GM23338 (cell line): Measurements from ENCODE around the gene MKNK2. TPM values are rescaled to one million over a fixed set of nuclear protein-coding genes. Genes with fewer than 3 reads are reported as not detected.
"Not testable (repeated sequence)": the region's sequence is repeated elsewhere in the genome, so short reads cannot be mapped to it uniquely, and the experiment has no call there.

ENCODE experiments used
- ATAC-seq: fragments of 200-7000 bp; cut with Tn5 transposase; 3 replicates; pipeline ENCODE4 v1.9.1; 2020
- DNase-seq: peaks from one replicate; pipeline ENCODE4 v3.0.0-alpha.2; 2015; ENCODE audit warnings: low spot score
- H2AFZ ChIP-seq: fragments of 200-600 bp; sonication (generic); 2 replicates; pipeline ENCODE4 v1.8.0; 2016; ENCODE audit warnings: antibody characterized with exemption, mild to moderate bottlenecking, moderate library complexity
- H3F3A ChIP-seq: fragments of 200-600 bp; sonication (generic); replicated peaks from 2 replicates; pipeline ENCODE4 v1.8.0; 2017; ENCODE audit warnings: antibody characterized with exemption, mixed run types, low read depth
- H3K27ac ChIP-seq: fragments of 200-600 bp; sonication (generic); 2 replicates; pipeline ENCODE4 v1.6.1; 2016; ENCODE audit warnings: low read depth
- H3K27me3 ChIP-seq: fragments of 200-600 bp; sonication (generic); 2 replicates; pipeline ENCODE4 v1.8.0; 2016; ENCODE audit warnings: mild to moderate bottlenecking, mixed run types, moderate library complexity; ENCODE audit not compliant: insufficient read depth
- H3K36me3 ChIP-seq: fragments of 200-600 bp; sonication (generic); 2 replicates; pipeline ENCODE4 v1.8.0; 2016; ENCODE audit warnings: mild to moderate bottlenecking; ENCODE audit not compliant: insufficient read depth
- H3K4me1 ChIP-seq: fragments of 200-600 bp; sonication (generic); 2 replicates; pipeline ENCODE4 v1.8.0; 2016; ENCODE audit warnings: mild to moderate bottlenecking, moderate library complexity; ENCODE audit not compliant: insufficient read depth
- H3K4me2 ChIP-seq: fragments of 200-600 bp; sonication (generic); 2 replicates; pipeline ENCODE4 v1.7.1; 2017; ENCODE audit warnings: mixed run types
- H3K4me3 ChIP-seq: fragments of 200-600 bp; sonication (generic); 2 replicates; pipeline ENCODE4 v1.6.1; 2016; ENCODE audit warnings: mixed run types
- H3K79me2 ChIP-seq: fragments of 200-600 bp; sonication (generic); replicated peaks from 2 replicates; pipeline ENCODE4 v1.8.0; 2017; ENCODE audit warnings: mild to moderate bottlenecking; ENCODE audit not compliant: insufficient read depth
- H3K9me2 ChIP-seq: fragments of 200-600 bp; sonication (generic); 2 replicates; pipeline ENCODE4 v1.8.0; 2017; ENCODE audit not compliant: insufficient read depth
- H4K20me1 ChIP-seq: fragments of 200-600 bp; sonication (generic); replicated peaks from 2 replicates; pipeline ENCODE4 v1.8.0; 2017; ENCODE audit warnings: mild to moderate bottlenecking; ENCODE audit not compliant: insufficient read depth
- H3K27ac Mint-ChIP-seq: 2 replicates; pipeline ENCODE4 v1.8.0; 2020; ENCODE audit warnings: inconsistent platforms, mild to moderate bottlenecking, moderate library complexity, mixed read lengths
- H3K27me3 Mint-ChIP-seq: 3 replicates; pipeline ENCODE4 v1.8.0; 2022; ENCODE audit warnings: low read depth, mild to moderate bottlenecking, moderate library complexity, mixed read lengths, inconsistent platforms; ENCODE audit not compliant: insufficient read depth, poor library complexity
- H3K36me3 Mint-ChIP-seq: 3 replicates; pipeline ENCODE4 v1.8.0; 2021; ENCODE audit warnings: low read depth, mild to moderate bottlenecking, inconsistent platforms, moderate library complexity, mixed read lengths
- H3K4me1 Mint-ChIP-seq: 3 replicates; pipeline ENCODE4 v1.8.0; 2020; ENCODE audit warnings: mild to moderate bottlenecking, inconsistent platforms, mixed read lengths
- H3K4me3 Mint-ChIP-seq: 3 replicates; pipeline ENCODE4 v1.8.0; 2021; ENCODE audit warnings: moderate library complexity, mild to moderate bottlenecking, inconsistent platforms, mixed read lengths
- H3K9me3 Mint-ChIP-seq: 3 replicates; pipeline ENCODE4 v1.8.0; 2020; ENCODE audit warnings: moderate library complexity, mild to moderate bottlenecking, inconsistent platforms, mixed read lengths
- CREB1 ChIP-seq: fragments of 250-450 bp; sonication (Bioruptor Pico); IDR thresholded peaks from 2 replicates; pipeline ENCODE4 v1.5.0; 2020; ENCODE audit warnings: low read depth, mild to moderate bottlenecking, moderate library complexity
- CTCF ChIP-seq, 2 experiments: fragments of 200-600 bp in 1 of 2; sonication (generic) in 1 of 2; conservative IDR thresholded peaks; 2 replicates each; pipeline versions ENCODE4 v1.5.1 to v1.6.1; 2016 to 2017; ENCODE audit warnings: antibody characterized with exemption in 2 of 2, low read depth in 2 of 2, mild to moderate bottlenecking in 2 of 2, moderate library complexity in 1 of 2
- EZH2 ChIP-seq: fragments of 200-600 bp; sonication (generic); IDR thresholded peaks from one replicate; pipeline ENCODE4 v1.8.0; 2017; ENCODE audit warnings: antibody characterized with exemption, mild to moderate bottlenecking, low read depth; ENCODE audit not compliant: unreplicated experiment
- POLR2AphosphoS5 ChIP-seq: IDR thresholded peaks from 2 replicates; pipeline ENCODE4 v1.6.1; 2016; ENCODE audit warnings: antibody characterized with exemption, low read depth
- ZNF114 ChIP-seq: fragments of 250-450 bp; sonication (Bioruptor Pico); IDR thresholded peaks from 2 replicates; pipeline ENCODE4 v1.5.0; 2020; ENCODE audit warnings: mild to moderate bottlenecking, moderate library complexity
- ZNF462 ChIP-seq: fragments of 250-450 bp; sonication (Bioruptor Pico); IDR thresholded peaks from 2 replicates; pipeline ENCODE4 v1.5.0; 2020; ENCODE audit warnings: mild to moderate bottlenecking, moderate library complexity
- polyA plus RNA-seq: library from polyadenylated mRNA; unstranded; fragments of >200 nt; fragmentation: Nextera tagmentation; extraction: Ambion mirVana; gene quantifications from 2 replicates; pipeline ENCODE4 v1.2.1, GENCODE V29; 2016
- total RNA-seq: library from RNA; depleted of rRNA; stranded (reverse); fragments of >200 nt; shearing (Covaris generic); gene quantifications from 2 replicates; pipeline ENCODE4 v1.2.3, GENCODE V29; 2014

The MKNK2 gene
- total and polyA plus RNA-seq, 2 experiments from 2014 or later, result 71.0 to 159 TPM

GRCh38 chr19:2096034-2096479 is 45.0 kb upstream of the MKNK2 start, which contains the start of gene MOB3A:
MOB3A (minus strand) TSS chr19:2096326; CDS start chr19:2078560, 17,766 bp downstream.
- no peaks in the 10 kb centered on the region for H3K9me2 ChIP-seq
- no peaks in the 10 kb centered on the region; the same call in 1 of the 2 replicates for H3K4me1 ChIP-seq
- H3F3A ChIP-seq, result peaks cover 6% of the 10 kb centered on the region; the same call in 1 of the 2 replicates
- Mint-ChIP-seq H3K36me3 (peaks cover 9% of the 10 kb centered on the region; the same call in 2 of the 3 replicates), H3K4me3 (peak within 1 kb of the TSS; percentile 80), H3K9me3 (no peaks in the 10 kb centered on the region), H3K27me3 (peaks cover 9% of the 10 kb centered on the region), H3K4me1 (peaks cover 5% of the 10 kb centered on the region; the same call in 1 of the 3 replicates), H3K27ac (0 out of 2 replicates have a peak within 1 kb of the TSS, but pooled peaks have one; percentile 40)
- H3K4me2 ChIP-seq, result peak within 1 kb of the TSS; percentile 86
- no peaks in the 10 kb centered on the region for H3K79me2 ChIP-seq
- ATAC-seq, result peak; percentile 62
- TF ChIP-seq POLR2AphosphoS5, result peak; percentile 60
- TF ChIP-seq CTCF (conservative IDR thresholded peaks at IDR 0.05; ENCODE audit: low read depth in 2 of 2), result peak; percentile 47
- no peak for TF ChIP-seq ZNF114 (CRISPR knock-in tag)
- peak; percentile 54; the same call in 1 of the 2 replicates for TF ChIP-seq CREB1 (CRISPR knock-in tag)
- H4K20me1 ChIP-seq, result no peaks in the 10 kb centered on the region; the same call in 1 of the 2 replicates
- H2AFZ ChIP-seq, result peak within 1 kb of the TSS; percentile 94
- peak within 1 kb of the TSS; percentile 75 for H3K4me3 ChIP-seq
- no peaks in the 10 kb centered on the region for H3K27me3 ChIP-seq
- 0 out of 2 replicates have a peak within 1 kb of the TSS, but pooled peaks have one; percentile 66 for H3K27ac ChIP-seq
- peak; percentile 90 for DNase-seq
- H3K36me3 ChIP-seq, result no peaks in the 10 kb centered on the region

GRCh38 chr19:2091926-2092525 is 41.0 kb upstream of the MKNK2 start:
- not testable (repeated sequence) for H3K27me3 ChIP-seq, H3K4me3 ChIP-seq, H3K4me3 Mint-ChIP-seq, H2AFZ ChIP-seq, H3F3A ChIP-seq, H3K27ac Mint-ChIP-seq, H4K20me1 ChIP-seq, DNase-seq, H3K36me3 ChIP-seq, H3K36me3 Mint-ChIP-seq, H3K9me2 ChIP-seq, ATAC-seq, H3K4me2 ChIP-seq, H3K9me3 Mint-ChIP-seq, H3K79me2 ChIP-seq, H3K27ac ChIP-seq, H3K4me1 ChIP-seq
- Mint-ChIP-seq H3K4me1 (peaks cover 21% of the 10 kb centered on the region), H3K27me3 (peaks cover 11% of the 10 kb centered on the region)

GRCh38 chr19:2089727-2090053 is 38.6 kb upstream of the MKNK2 start:
- H3K9me2 ChIP-seq, result no peaks in the 10 kb centered on the region
- peaks cover 23% of the 10 kb centered on the region for H3K4me1 Mint-ChIP-seq
- no peaks in the 10 kb centered on the region for H3K79me2 ChIP-seq
- no peaks in the 10 kb centered on the region for H3K9me3 Mint-ChIP-seq
- peaks cover 6% of the 10 kb centered on the region for H3K27me3 Mint-ChIP-seq
- no peaks in the 10 kb centered on the region for H4K20me1 ChIP-seq
- ATAC-seq (no peak), DNase-seq (no peak)
- peaks cover 5% of the 10 kb centered on the region; the same call in 1 of the 2 replicates for H3K4me1 ChIP-seq
- H2AFZ ChIP-seq, result no peak overlapping the region
- peak overlapping the region; percentile 77 for H3K27ac Mint-ChIP-seq
- H3K27ac ChIP-seq, result peak overlapping the region; percentile 59; the same call in 1 of the 2 replicates
- no peak overlapping the region for H3K4me3 ChIP-seq
- H3K36me3 ChIP-seq, result no peaks in the 10 kb centered on the region
- no peak overlapping the region for H3K4me2 ChIP-seq
- peaks cover 3% of the 10 kb centered on the region; the same call in 1 of the 2 replicates for H3F3A ChIP-seq
- H3K4me3 Mint-ChIP-seq, result no peak overlapping the region
- H3K27me3 ChIP-seq, result no peaks in the 10 kb centered on the region
- no peaks in the 10 kb centered on the region for H3K36me3 Mint-ChIP-seq
- TF ChIP-seq EZH2, result no peak
- no peak for TF ChIP-seq ZNF462
- no peak for TF ChIP-seq CREB1 (CRISPR knock-in tag)
